KMS-11 (cell line): ENCODE results near the gene TREM1.
"Not testable (repeated sequence)": the region's sequence is repeated elsewhere in the genome, so short reads cannot be mapped to it uniquely, and the experiment has no call there.

Source experiments
- H2AFZ ChIP-seq: fragments of 200-600 bp; sonication (generic); 2 replicates; pipeline ENCODE4 v1.6.1; 2016; ENCODE audit warnings: antibody characterized with exemption, mixed run types, low read depth
- H3K27ac ChIP-seq: fragments of 200-600 bp; sonication (generic); 2 replicates; pipeline ENCODE4 v1.6.1; 2016; ENCODE audit warnings: mild to moderate bottlenecking, mixed run types
- H3K27me3 ChIP-seq: fragments of 200-600 bp; sonication (generic); 2 replicates; pipeline ENCODE4 v1.6.1; 2017; ENCODE audit warnings: mild to moderate bottlenecking, low read depth, mixed run types, moderate library complexity; ENCODE audit not compliant: insufficient read depth
- H3K36me3 ChIP-seq: fragments of 200-600 bp; sonication (generic); 2 replicates; pipeline ENCODE4 v1.6.1; 2017; ENCODE audit warnings: mild to moderate bottlenecking, mixed run types; ENCODE audit not compliant: insufficient read depth
- H3K4me1 ChIP-seq: fragments of 200-600 bp; sonication (generic); 2 replicates; pipeline ENCODE4 v1.6.1; 2016; ENCODE audit warnings: mild to moderate bottlenecking, low read depth, mixed run types; ENCODE audit not compliant: poor library complexity, severe bottlenecking
- H3K4me2 ChIP-seq: fragments of 200-600 bp; sonication (generic); 2 replicates; pipeline ENCODE4 v1.7.0; 2016; ENCODE audit warnings: mild to moderate bottlenecking, mixed run types
- H3K4me3 ChIP-seq: fragments of 200-600 bp; sonication (generic); IDR thresholded peaks from 2 replicates; pipeline ENCODE4 v1.6.1; 2017; ENCODE audit warnings: low read depth, low read length, mixed read lengths; ENCODE audit not compliant: insufficient read depth
- H3K79me2 ChIP-seq: fragments of 200-600 bp; sonication (generic); 2 replicates; pipeline ENCODE4 v1.6.1; 2016; ENCODE audit warnings: low read depth, mixed run types; ENCODE audit not compliant: insufficient read depth
- H3K9ac ChIP-seq: fragments of 200-600 bp; sonication (generic); 2 replicates; pipeline ENCODE4 v1.6.1; 2016; ENCODE audit warnings: mild to moderate bottlenecking, mixed run types
- H4K20me1 ChIP-seq: fragments of 200-600 bp; sonication (generic); 2 replicates; pipeline ENCODE4 v1.6.1; 2016; ENCODE audit warnings: mild to moderate bottlenecking, mixed run types; ENCODE audit not compliant: insufficient read depth
- TF ChIP-seq, protein P1 (sequence below): fragments of 200-600 bp; sonication (generic); conservative IDR thresholded peaks from 2 replicates; pipeline ENCODE4 v1.6.1; 2017; ENCODE audit warnings: low read depth, mild to moderate bottlenecking, antibody characterized with exemption, low read length, moderate library complexity, mixed read lengths

The TREM1 gene

DNA sequence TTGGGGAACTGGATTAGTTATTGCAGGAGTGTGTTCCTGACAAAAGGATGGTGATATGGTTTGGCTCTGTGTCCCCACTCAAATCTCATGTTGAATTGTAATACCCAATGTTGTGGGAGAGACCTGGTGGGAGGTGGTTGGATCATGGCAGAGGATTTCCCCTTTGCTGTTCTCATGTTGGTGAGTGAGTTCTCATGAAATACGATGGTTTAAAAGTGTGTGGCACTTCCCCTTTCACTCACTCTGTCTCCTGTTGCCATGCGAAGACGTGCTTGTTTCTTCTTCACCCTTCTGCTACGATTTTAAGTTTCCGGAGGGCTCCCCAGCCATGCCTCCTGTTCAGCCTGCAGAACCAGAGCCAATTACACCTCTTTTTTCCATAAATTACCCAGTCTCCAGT lies 16.2 kb upstream of the TREM1 start:
- Histone ChIP-seq H3K79me2 (no peaks in the 10 kb centered on the region), H3K4me2 (no peak overlapping the region), H3K4me1 (peaks cover 5% of the 10 kb centered on the region), H3K9ac (no peak overlapping the region), H3K27ac (no peak overlapping the region), H2AFZ (no peak overlapping the region), H3K27me3 (no peaks in the 10 kb centered on the region), H3K4me3 (no peak overlapping the region), H4K20me1 (no peaks in the 10 kb centered on the region), H3K36me3 (no peaks in the 10 kb centered on the region)
- TF ChIP-seq, protein P1, sequence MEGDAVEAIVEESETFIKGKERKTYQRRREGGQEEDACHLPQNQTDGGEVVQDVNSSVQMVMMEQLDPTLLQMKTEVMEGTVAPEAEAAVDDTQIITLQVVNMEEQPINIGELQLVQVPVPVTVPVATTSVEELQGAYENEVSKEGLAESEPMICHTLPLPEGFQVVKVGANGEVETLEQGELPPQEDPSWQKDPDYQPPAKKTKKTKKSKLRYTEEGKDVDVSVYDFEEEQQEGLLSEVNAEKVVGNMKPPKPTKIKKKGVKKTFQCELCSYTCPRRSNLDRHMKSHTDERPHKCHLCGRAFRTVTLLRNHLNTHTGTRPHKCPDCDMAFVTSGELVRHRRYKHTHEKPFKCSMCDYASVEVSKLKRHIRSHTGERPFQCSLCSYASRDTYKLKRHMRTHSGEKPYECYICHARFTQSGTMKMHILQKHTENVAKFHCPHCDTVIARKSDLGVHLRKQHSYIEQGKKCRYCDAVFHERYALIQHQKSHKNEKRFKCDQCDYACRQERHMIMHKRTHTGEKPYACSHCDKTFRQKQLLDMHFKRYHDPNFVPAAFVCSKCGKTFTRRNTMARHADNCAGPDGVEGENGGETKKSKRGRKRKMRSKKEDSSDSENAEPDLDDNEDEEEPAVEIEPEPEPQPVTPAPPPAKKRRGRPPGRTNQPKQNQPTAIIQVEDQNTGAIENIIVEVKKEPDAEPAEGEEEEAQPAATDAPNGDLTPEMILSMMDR, result no peak

DNA sequence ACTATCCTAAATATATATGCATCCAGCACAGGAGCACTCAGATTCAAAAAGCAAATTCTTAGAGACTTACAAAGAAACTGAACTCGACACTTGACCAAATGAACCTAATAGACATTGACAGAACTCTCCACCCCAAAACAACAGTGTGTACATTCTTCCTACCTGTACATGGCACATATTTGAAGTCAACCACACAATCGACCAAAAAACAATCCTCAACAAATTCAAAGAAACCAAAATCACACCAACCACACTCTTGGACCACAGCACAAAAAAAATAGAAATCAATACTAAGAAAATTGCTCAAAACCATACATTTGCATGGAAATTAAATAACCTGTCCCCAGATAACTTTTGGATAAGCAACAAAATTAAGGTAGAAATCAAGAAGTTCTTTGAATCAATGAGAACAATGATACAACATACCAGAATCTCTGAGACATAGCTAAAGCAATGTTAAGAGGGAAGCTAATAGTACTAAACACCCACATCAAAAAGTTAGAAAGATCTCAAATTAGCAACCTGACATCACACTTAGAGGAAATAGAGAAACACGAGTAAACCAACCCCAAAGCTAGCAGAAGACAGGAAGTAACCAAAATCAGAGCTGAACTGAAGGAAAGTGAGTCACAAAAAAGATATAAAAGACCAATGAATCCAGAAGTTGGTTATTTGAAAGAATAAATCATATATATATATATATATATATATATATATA lies 12.5 kb upstream of the TREM1 start:
- H3K36me3 ChIP-seq, result no peaks in the 10 kb centered on the region
- no peak overlapping the region for H3K4me3 ChIP-seq
- no peak overlapping the region for H3K9ac ChIP-seq
- peaks cover 5% of the 10 kb centered on the region for H3K4me1 ChIP-seq
- H4K20me1 ChIP-seq, result no peaks in the 10 kb centered on the region
- TF ChIP-seq, protein P1, result no peak
- H3K27me3 ChIP-seq, result no peaks in the 10 kb centered on the region
- no peak overlapping the region for H3K4me2 ChIP-seq
- no peak overlapping the region for H2AFZ ChIP-seq
- no peaks in the 10 kb centered on the region for H3K79me2 ChIP-seq
- H3K27ac ChIP-seq, result no peak overlapping the region

DNA sequence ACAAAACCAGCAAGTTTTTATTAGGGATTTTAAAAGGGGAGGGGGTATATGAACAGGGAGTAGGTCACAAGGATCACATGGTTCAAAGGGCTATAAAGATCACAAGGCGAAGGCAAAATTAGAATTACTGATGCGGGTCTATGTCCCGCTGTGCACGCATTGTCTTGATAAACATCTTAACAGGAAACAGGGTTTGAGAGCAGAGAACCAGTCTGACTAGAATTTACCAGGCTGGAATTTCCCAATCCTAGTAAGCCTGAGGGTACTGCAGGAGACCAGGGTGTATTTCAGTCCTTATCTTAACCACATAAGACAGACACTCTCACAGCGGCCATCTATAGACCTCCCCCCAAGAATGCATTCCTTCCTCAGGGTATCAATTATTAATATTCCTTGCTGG lies 10.8 kb upstream of the TREM1 start:
- not testable (repeated sequence) for H3K4me1 ChIP-seq, H3K27me3 ChIP-seq, H4K20me1 ChIP-seq, H3K9ac ChIP-seq, H3K27ac ChIP-seq, H2AFZ ChIP-seq, H3K79me2 ChIP-seq, H3K4me2 ChIP-seq, H3K4me3 ChIP-seq, H3K36me3 ChIP-seq

DNA sequence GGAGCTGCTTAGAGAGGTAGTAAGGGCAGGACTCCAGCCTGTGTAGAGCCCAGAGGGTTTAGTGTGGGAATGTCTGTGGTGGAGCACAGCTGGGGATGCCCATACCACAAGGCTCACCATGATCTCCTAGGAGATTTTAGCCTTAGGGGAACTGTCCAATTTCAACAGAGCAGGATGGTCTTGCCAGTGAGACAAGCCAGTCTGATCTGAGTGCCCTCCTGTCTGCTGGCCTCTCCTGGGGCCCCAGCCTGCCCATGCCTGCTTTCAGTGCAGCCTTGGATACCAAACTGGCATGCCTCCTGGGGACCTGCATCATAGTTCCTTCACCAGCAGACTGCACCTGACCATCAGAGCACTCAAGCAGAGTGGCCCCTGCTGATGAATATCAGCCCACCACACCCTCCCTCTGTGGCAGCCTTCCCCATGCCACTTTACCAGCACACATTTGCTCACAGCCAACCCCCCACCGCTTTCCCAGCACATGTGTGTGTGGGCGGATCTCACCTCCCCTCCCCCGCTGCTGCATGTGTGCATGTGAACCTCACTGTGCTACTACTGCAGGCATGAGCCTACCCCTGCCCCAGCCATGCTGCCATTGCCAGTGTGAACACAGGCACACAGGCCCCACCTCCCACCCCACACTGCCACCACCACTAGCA lies 7.9 kb upstream of the TREM1 start:
- Histone ChIP-seq H3K4me1 (peaks cover 5% of the 10 kb centered on the region), H3K27me3 (no peaks in the 10 kb centered on the region), H4K20me1 (no peaks in the 10 kb centered on the region), H3K36me3 (no peaks in the 10 kb centered on the region), H3K27ac (no peak overlapping the region), H3K4me2 (no peak overlapping the region), H2AFZ (no peak overlapping the region), H3K9ac (no peak overlapping the region), H3K79me2 (no peaks in the 10 kb centered on the region), H3K4me3 (no peak overlapping the region)
- TF ChIP-seq, protein P1, result no peak

DNA sequence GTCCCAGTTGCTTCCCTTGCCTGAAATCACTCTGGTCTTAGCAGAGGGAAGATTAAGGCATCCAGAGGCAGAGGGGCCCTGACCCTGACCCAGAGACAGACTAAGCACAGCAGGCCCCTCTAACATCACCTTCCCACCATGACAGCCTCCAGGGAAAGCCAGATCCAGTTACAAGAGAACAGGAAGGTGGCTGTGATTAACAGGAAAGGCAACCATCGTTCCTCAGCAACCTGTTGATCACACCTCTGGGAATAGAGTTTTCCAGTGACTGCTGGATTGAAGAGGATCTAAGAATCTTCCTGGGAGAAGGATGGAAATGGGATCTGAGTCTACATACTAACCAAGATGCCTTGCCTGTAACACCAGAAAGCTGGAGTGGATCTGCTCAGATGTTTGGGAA lies 5.2 kb upstream of the TREM1 start:
- TF ChIP-seq, protein P1, result no peak
- Histone ChIP-seq H3K27me3 (no peaks in the 10 kb centered on the region), H3K9ac (no peak overlapping the region), H3K79me2 (no peaks in the 10 kb centered on the region), H3K4me2 (no peak overlapping the region), H3K27ac (no peak overlapping the region), H2AFZ (no peak overlapping the region), H3K4me1 (no peaks in the 10 kb centered on the region), H3K4me3 (no peak overlapping the region), H4K20me1 (no peaks in the 10 kb centered on the region), H3K36me3 (no peaks in the 10 kb centered on the region)
